NK-92 (cell line): ENCODE measurements around the gene GPSM1.

Source experiments
- DNase-seq: peaks from one replicate; lab custom pipeline; 2025; ENCODE audit not compliant: unreplicated experiment; lab: John Stamatoyannopoulos, UW

The GPSM1 gene

GRCh38 chr9:136327304-136327974 is at the start of gene GPSM1:
Gene GPSM1 (plus strand): TSS chr9:136327539. CDS start chr9:136327696, 157 bp downstream.
- DNase-seq, result no peak

- no peak for DNase-seq
Observed at GRCh38 chr9:136277746-136278145, 49.6 kb upstream of the GPSM1 start.

GRCh38 chr9:136278221-136278620 is 49.1 kb upstream of the GPSM1 start:
- DNase-seq, result no peak

GRCh38 chr9:136278894-136279293 is 48.4 kb upstream of the GPSM1 start:
- DNase-seq, result no peak

GRCh38 chr9:136279471-136279870 is 47.9 kb upstream of the GPSM1 start:
- no peak for DNase-seq

GRCh38 chr9:136280535-136281315 is 46.6 kb upstream of the GPSM1 start:
- no peak for DNase-seq

- no peak for DNase-seq
Observed at GRCh38 chr9:136281421-136282271, 45.7 kb upstream of the GPSM1 start.

- DNase-seq, result no peak
Observed at GRCh38 chr9:136282272-136282861, 45.0 kb upstream of the GPSM1 start.

GRCh38 chr9:136283291-136284235 is 43.8 kb upstream of the GPSM1 start:
- DNase-seq, result no peak

- DNase-seq, result no peak
Observed at GRCh38 chr9:136284311-136284710, 43.0 kb upstream of the GPSM1 start.

- DNase-seq, result no peak
Observed at GRCh38 chr9:136284951-136285350, 42.4 kb upstream of the GPSM1 start.

GRCh38 chr9:136285501-136286358 is 41.6 kb upstream of the GPSM1 start:
- no peak for DNase-seq

GRCh38 chr9:136286359-136286986 is 40.9 kb upstream of the GPSM1 start:
- DNase-seq, result no peak

GRCh38 chr9:136286987-136287379 is 40.4 kb upstream of the GPSM1 start:
- no peak for DNase-seq

- no peak for DNase-seq
Observed at GRCh38 chr9:136287960-136288753, 39.2 kb upstream of the GPSM1 start.

GRCh38 chr9:136289651-136290507 is 37.5 kb upstream of the GPSM1 start:
- DNase-seq, result no peak

- no peak for DNase-seq
Observed at GRCh38 chr9:136290508-136291000, 36.8 kb upstream of the GPSM1 start.
